Prostate gland (tissue), 2 donors: ENCODE results near the gene TMEM208. TPM values are rescaled to one million over a fixed set of nuclear protein-coding genes. Genes with fewer than 3 reads are reported as not detected.

Experiments
- DNase-seq: peaks from one replicate; pipeline ENCODE4 v3.0.0-alpha.2; 2019; ENCODE audit warnings: low spot score
- H3K27ac ChIP-seq, 2 donors: fragments of 200-600 bp; sonication (generic); 2 replicates each; pipeline ENCODE4 v1.5.1; 2017 to 2019
- H3K27me3 ChIP-seq: fragments of 200-600 bp; sonication (generic); replicated peaks from 2 replicates; pipeline ENCODE4 v1.5.1; 2019; ENCODE audit not compliant: insufficient read depth
- H3K36me3 ChIP-seq, 2 donors: fragments of 200-600 bp; sonication (generic); 1 replicate in 1 of 2; 2 replicates in 1 of 2; pipeline versions ENCODE4 v1.5.1 to v1.8.1; 2017 to 2019
- H3K4me1 ChIP-seq: fragments of 200-600 bp; sonication (generic); replicated peaks from 2 replicates; pipeline ENCODE4 v1.5.1; 2019
- H3K4me3 ChIP-seq, 2 donors: fragments of 200-600 bp; sonication (generic); 2 replicates each; pipeline ENCODE4 v1.5.1; 2017 to 2019
- H3K9me3 ChIP-seq: fragments of 200-600 bp; sonication (generic); 2 replicates; pipeline ENCODE4 v1.5.1; 2017
- POLR2A ChIP-seq: fragments of 450-650 bp; IDR thresholded peaks from one replicate; pipeline ENCODE4 v1.6.1; 2016; ENCODE audit warnings: antibody characterized with exemption, mild to moderate bottlenecking
- POLR2AphosphoS5 ChIP-seq: sonication (generic); formaldehyde crosslinking; IDR thresholded peaks from one replicate; pipeline ENCODE4 v1.6.1; 2017; ENCODE audit warnings: antibody characterized with exemption
- WGBS: methylation state at CpG from one replicate; pipeline ENCODE4 v1.1.5; 2018; 5-methylcytosine and 5-hydroxymethylcytosine counted together
- intact Hi-C: fragments of 100-400 bp; cut with DNase I; formaldehyde crosslinking; loops from one replicate; pipeline ENCODE4 v1.14.2; 2022
- total RNA-seq, 2 donors: library from RNA; depleted of rRNA; stranded (reverse); fragments of >200 nt; gene quantifications; one replicate each; pipeline ENCODE4 v1.1.0, GENCODE V29; 2016
- TF ChIP-seq, protein P1 (sequence below), 4 experiments: fragments of 200-600 bp in 2 of 4; fragments of 450-650 bp in 2 of 4; sonication (generic) in 2 of 4; IDR thresholded peaks; 1 replicate in 3 of 4; 2 replicates in 1 of 4; pipeline ENCODE4 v1.5.1; 2016 to 2019; ENCODE audit warnings: antibody characterized with exemption in 4 of 4, mild to moderate bottlenecking in 2 of 4, moderate library complexity in 2 of 4

Gene TMEM208
- total RNA-seq, 2 donors from 2014 or later = 39.1 to 57.1 TPM

DNA sequence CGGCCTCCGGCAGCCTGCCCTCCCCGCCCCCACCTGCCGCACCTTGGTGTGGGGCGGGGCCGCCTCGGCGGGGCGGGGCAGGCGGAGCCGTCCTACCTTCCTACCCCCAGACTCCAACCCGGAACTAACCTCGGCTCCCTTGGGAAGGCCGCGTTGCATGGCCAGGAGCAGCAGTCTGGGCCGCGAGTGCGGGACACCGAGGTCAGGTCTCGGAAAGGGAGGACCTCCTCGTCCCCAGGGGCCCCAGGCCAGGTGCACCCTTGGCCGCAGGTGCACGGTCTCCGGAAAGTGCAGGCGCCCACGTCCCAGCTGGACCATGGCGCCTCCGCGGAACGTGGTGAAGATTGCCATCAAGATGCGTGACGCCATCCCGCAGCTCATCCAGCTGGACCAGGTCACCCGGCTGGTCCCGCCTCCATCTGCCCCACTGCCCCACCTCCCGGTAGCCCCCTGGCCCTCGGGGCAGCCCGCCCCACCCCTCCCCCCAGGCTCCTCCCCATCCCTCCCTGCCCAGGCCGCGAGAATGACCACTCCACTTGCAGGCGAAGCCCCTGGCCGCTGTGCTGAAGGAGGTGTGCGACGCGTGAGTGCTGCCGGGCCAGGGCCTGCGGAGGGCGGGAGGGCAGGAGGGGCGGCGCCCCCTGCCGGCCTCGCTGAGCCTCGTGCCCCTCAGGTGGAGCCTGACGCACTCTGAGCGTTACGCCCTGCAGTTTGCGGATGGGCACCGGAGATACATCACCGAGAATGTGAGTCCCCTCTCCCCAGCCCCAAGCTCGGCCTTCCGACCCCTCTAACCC is 27.7 kb upstream of the TMEM208 start, which contains the start of gene ELMO3:
Gene ELMO3 (plus strand): TSS at position 121 of the 797 bp plus-strand sequence. CDS start 196 bp downstream, at position 317.
- peak within 1 kb of the TSS; percentile 63 to 71 for H3K27ac ChIP-seq
- intact Hi-C loops = no loop called here
- H3K27me3 ChIP-seq = no peaks in the 10 kb centered on the region
- H3K4me3 ChIP-seq = peak within 1 kb of the TSS; percentile 27 to 53
- H3K4me1 ChIP-seq = peaks cover 6% of the 10 kb centered on the region
- no peaks in the 10 kb centered on the region for H3K9me3 ChIP-seq
- 22% methylated on average over 59 of the region's 61 CpGs for WGBS
- H3K36me3 ChIP-seq = peaks cover 16 to 26% of the 10 kb centered on the region in 2 donors
- peak; percentile 82 for TF ChIP-seq POLR2A
- TF ChIP-seq, protein P1, sequence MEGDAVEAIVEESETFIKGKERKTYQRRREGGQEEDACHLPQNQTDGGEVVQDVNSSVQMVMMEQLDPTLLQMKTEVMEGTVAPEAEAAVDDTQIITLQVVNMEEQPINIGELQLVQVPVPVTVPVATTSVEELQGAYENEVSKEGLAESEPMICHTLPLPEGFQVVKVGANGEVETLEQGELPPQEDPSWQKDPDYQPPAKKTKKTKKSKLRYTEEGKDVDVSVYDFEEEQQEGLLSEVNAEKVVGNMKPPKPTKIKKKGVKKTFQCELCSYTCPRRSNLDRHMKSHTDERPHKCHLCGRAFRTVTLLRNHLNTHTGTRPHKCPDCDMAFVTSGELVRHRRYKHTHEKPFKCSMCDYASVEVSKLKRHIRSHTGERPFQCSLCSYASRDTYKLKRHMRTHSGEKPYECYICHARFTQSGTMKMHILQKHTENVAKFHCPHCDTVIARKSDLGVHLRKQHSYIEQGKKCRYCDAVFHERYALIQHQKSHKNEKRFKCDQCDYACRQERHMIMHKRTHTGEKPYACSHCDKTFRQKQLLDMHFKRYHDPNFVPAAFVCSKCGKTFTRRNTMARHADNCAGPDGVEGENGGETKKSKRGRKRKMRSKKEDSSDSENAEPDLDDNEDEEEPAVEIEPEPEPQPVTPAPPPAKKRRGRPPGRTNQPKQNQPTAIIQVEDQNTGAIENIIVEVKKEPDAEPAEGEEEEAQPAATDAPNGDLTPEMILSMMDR (IDR thresholded peaks at IDR 0.05) = peak in 3 of 4 experiments; percentile 39 to 76 (median 62)
- peak; percentile 57 for TF ChIP-seq POLR2AphosphoS5
- peak; percentile 65 for DNase-seq

DNA sequence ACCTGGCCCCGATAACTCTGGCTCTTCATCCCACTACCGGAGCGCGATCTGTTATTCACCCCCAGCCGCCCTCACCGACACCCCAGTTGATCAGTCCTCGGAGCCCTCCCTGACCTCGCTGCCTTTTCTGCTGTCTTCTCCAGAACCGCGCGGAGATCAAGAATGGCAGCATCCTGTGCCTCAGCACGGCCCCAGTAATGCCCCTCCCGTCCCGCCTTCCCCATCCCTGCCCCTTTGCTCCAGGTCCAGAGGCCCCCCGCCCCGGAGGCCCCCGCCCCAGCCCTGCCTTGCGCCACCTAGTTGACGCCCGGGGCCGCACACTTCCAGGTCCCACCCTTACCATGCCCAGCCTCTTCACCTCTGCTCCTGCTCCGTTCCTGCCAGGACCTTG is 27.1 kb upstream of the TMEM208 start:
- Histone ChIP-seq H3K9me3 (no peaks in the 10 kb centered on the region), H3K27ac (peak overlapping the region in 1 of 2 donors; percentile 63), H3K4me1 (peaks cover 6% of the 10 kb centered on the region), H3K4me3 (peak overlapping the region; percentile 27 to 53), H3K36me3 (peaks cover 11 to 26% of the 10 kb centered on the region in 2 donors), H3K27me3 (no peaks in the 10 kb centered on the region)
- TF ChIP-seq, protein P1 (IDR thresholded peaks at IDR 0.05) = no peak
- no peak for TF ChIP-seq POLR2A
- no peak for TF ChIP-seq POLR2AphosphoS5
- WGBS = 31% methylated on average over 21 of the region's 22 CpGs
- DNase-seq = no peak
- intact Hi-C loops = no loop called here

DNA sequence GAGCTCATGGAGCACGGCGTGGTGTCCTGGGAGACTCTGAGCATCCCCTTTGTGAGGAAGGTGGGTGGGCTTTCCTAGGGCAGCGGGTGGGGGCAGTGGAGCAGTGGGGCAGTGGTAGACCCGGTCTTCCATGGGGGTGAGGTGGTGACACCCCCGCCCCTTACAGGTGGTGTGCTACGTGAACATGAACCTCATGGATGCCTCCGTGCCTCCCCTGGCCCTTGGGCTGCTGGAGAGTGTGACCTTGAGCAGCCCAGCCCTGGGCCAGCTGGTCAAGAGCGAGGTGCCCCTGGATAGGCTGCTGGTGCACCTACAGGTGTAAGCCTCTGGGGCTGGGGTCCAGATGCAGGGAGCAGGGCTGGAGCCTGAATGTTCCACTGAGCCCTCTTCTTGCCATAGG is 26.4 kb upstream of the TMEM208 start:
- Histone ChIP-seq H3K27ac (no peak overlapping the region), H3K4me3 (no peak overlapping the region)

DNA sequence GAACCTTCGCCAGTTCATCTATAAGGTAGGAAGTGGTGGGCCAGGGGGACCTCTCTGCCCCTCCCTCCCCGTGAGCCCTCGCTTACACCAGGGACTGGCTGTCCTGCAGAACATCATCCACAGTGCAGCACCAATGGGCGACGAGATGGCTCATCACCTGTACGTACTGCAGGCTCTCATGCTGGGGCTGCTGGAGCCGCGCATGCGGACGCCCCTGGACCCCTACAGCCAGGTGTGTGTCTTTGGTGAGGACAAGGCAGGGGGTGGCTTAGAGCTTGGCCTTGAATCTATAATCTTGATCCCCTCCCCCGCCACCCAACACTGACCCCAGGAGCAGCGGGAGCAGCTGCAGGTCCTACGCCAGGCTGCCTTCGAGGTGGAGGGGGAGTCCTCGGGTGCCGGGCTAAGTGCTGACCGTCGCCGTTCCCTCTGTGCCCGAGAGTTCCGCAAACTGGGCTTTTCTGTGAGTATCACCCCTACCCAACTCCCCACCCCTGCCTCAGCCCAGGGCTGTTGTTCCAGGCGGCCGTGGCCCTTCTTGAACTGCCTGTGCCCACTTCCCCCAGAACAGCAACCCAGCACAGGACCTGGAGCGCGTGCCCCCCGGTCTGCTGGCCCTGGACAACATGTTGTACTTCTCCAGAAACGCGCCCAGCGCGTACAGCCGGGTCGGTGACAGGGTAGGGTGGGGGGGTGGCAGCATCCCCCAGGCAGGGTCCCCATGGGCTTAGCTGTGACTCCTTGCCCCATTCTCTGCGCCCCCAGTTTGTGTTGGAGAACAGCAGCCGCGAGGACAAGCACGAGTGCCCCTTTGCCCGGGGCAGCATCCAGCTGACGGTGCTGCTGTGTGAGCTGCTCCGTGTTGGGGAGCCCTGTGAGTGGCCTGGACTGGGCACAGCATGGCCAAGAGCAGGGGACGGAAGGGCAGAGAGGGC is 25.3 kb upstream of the TMEM208 start:
- Histone ChIP-seq H3K4me3 (no peak overlapping the region), H3K27ac (no peak overlapping the region), H3K36me3 (peaks cover 0 to 15% of the 10 kb centered on the region in 2 donors), H3K9me3 (no peaks in the 10 kb centered on the region), H3K27me3 (no peaks in the 10 kb centered on the region), H3K4me1 (peaks cover 6% of the 10 kb centered on the region)
- no peak for DNase-seq
- intact Hi-C loops = no loop called here
- no peak for TF ChIP-seq POLR2AphosphoS5
- TF ChIP-seq, protein P1 (IDR thresholded peaks at IDR 0.05) = no peak
- TF ChIP-seq POLR2A = no peak
- 94% methylated on average over 33 of the region's 40 CpGs for WGBS

More for the DNA sequence above, 26.4 kb upstream of the TMEM208 start:
- H3K36me3 ChIP-seq = peaks cover 4 to 22% of the 10 kb centered on the region in 2 donors
- no peaks in the 10 kb centered on the region for H3K27me3 ChIP-seq
- no peaks in the 10 kb centered on the region for H3K9me3 ChIP-seq
- TF ChIP-seq POLR2A = no peak
- TF ChIP-seq, protein P1 (IDR thresholded peaks at IDR 0.05) = no peak
- intact Hi-C loops = no loop called here
- DNase-seq = no peak
- WGBS = 96% methylated on average over 8 of the region's 8 CpGs
- peaks cover 6% of the 10 kb centered on the region for H3K4me1 ChIP-seq
